ENCODE measurements around the gene ZCCHC9.
"Not testable (repeated sequence)": the region's sequence is repeated elsewhere in the genome, so short reads cannot be mapped to it uniquely, and the experiment has no call there.

ZCCHC9 gene, protein sequence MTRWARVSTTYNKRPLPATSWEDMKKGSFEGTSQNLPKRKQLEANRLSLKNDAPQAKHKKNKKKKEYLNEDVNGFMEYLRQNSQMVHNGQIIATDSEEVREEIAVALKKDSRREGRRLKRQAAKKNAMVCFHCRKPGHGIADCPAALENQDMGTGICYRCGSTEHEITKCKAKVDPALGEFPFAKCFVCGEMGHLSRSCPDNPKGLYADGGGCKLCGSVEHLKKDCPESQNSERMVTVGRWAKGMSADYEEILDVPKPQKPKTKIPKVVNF

DNA sequence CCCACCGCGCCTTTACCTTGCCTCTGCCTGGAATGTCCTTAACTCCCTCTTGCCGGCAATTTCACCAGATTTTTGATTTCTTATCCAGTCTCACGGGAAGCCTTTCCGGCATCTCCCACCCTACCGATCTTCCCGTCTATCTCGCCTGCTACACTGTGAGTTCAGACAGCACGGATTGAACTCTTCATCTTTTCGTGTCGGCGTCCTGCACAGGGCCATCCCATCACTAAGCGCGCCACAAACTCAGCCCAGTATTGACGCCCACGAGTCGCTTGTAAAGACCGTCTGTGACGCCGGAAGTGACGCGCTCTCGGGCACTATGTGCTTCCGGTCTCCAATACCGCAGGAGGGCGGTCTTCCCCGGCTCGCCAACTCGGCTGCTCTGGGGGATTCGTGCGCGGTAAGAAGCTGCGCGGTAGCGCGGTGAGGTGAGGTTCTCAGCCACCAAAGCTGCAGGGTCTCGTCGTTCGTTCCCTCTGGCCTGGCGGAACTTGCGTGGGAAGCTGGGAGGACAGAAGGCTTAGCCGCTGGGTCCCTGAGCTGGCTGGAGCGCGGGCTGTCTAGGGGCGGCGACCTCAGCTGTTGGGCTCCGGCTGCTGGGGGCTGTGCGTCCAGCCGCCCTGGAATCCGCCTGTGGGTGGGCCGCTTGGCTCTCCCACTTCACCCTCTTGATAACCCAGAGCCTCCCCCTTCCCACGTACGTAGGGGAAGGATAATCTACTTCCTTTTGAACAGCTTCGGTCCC, at the start of gene ZCCHC9:
TSS of gene ZCCHC9 (plus strand) at position 317 of the 745 bp plus-strand sequence. CDS start 3,171 bp downstream, outside the sequence.
- peak; percentile 97 for DNase-seq

DNA sequence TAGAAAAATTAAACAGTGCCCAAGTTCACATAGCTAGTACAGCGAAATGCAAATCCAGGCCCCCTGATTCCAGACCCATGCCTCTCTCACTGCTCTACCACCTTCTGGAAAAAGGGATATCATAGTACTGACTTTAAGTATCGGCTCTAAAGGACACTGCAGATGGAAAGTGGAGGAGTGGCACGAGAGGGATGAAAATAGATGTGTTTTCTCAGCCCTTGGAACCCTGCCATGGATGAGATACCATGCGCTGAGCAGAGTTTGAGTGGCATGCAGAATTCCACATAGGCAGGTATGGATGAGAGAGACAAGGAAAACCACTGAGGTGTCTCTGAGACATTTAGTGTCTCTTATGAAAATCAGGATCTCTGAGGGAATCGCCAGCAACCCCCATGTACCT, 49.5 kb upstream of the ZCCHC9 start:
- DNase-seq, result no peak

DNA sequence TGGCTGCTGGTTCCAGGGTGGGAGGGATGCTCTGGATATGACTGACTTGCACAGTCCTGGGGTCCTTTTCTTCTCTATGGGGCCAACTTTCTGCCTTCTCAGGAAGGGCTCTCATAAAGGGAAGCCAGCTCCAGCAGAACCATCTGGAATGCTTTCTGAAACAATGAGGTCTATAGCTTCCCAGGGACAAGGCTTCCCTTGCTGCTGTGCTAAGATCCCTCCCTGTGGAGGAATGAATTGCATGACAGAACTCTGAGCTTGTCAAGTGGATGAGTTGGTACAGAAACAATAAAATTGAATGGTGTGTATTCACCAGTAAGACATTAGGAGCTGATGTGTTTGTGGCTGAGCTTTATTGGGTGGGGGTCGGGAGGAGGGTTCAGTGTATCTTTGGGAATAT, 48.5 kb upstream of the ZCCHC9 start:
- DNase-seq, result no peak

DNA sequence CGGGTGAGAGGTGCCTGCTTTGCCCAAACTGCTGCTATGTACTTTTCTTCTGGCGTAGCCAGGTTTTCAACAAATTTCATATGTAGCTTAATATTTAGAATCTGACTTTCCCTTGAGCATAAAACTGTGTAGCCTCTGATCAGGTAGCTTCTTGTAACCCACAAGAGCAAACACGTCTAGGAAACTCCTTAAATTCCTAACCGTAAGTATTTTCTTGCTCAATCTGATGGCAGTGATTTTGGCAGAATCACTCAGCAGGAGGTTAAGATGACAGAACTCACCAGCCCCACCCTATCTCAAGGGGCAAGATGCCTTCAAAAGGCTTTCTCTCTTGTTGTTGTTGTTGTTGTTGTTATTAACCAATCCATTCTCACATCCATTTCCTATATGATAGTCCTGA, 47.5 kb upstream of the ZCCHC9 start:
- no peak for DNase-seq

DNA sequence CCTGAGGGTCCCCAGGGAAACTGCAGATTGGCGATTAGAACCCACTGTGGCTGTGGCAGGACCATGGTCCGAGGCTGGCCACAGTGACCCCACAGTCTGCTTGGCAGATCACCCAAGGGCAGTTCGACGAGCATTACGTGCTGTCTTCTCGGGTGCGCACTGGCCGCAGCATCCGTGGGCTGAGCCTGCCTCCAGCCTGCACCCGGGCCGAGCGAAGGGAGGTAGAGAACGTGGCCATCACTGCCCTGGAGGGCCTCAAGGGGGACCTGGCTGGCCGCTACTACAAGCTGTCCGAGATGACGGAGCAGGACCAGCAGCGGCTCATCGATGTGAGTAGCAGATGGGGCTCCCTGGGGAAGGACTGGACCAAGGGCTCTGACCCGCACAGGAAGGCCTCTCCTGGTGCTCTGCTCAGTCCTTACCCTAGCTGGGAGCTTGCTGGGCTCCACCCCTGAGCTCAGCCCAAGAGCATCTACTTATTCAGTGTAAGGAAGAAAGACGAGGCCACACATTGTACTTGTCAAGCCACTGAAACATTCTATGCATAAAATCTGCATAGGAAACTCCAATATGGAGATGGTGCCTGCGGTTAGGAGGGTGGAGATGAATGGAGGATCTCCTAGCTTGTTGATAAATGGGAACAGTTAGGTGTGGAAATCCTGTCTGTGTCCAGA, 46.4 kb upstream of the ZCCHC9 start:
- DNase-seq, result no peak

DNA sequence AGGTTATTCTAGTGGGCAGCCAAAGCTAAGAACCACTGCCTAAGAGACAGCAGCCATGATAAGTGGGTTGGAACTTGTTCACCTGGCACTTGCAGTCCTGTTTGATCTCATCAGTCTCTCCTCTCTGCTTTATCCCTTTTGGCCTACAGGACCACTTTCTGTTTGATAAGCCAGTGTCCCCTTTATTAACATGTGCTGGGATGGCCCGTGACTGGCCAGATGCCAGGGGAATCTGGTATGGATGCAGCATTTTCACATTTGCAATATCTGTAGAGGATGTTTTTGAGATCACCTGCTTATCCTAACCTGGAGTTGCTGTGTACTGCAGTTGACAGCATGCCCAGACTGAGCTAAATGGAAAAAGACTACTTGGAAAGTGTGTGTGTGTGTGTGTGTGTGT, 44.6 kb upstream of the ZCCHC9 start:
- no peak for DNase-seq

DNA sequence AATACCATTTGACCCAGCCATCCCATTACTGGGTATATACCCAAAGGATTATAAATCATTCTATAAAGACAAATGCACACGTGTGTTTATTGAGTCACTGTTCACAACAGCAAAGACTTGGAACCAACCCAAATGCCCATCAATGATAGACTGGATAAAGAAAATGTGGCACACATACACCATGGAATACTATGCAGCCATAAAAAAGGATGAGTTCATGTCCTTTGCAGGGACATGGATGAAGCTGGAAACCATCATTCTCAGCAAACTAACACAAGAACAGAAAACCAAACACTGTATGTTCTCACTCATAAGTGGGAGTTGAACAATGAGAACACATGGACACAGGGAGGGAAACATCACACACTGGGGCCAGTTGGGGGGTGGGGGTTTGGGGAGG, 38.6 kb upstream of the ZCCHC9 start:
- not testable (repeated sequence) for DNase-seq

DNA sequence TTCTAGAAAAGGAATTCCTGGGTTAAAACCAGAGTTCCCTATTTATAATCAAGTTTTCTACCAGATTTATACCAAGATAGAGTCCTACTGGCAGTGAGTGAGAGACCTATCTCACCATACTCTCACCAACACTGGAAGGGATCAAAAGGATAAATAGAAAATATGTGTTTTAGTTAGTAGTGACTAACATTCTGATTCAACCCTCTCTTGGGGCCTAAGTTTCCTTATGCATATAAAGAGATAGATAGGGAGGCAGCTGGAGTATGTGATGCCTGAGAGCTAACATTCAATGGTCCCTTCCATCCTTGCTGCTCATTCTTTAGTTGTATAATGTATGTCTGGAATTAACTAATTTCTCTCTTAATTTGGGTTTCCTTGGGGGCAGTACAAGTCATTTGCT, 36.3 kb upstream of the ZCCHC9 start:
- DNase-seq, result no peak

DNA sequence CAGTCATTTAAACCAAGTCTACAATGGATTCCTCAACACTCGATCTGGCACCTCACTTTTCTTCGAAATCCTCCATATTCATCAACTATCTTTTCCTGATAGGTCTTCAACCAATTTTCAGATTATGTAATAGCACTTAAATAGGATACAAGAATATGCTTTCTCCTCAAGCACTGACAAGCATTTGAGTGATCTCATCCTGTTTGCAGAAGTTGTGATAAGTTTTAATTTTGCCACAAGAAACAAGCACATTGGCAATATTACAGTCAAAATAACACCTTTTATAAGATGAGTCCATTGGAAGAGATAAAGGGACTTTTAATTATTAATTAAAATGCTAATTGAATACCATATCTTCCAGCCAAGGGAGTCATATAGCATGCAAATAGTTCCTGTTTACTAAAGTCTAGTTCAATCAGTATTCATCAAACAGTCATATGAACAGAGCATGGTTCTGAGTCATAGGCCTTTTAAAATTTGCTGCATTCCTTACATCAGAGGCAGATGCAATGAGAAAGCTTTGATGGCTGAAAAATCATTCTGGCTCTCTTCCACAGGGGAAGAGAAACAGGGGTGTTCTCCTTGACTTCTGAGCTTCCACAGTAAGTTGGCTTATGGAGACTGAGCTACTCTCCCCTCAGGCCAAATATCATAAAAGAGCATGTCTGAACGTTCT, 32.7 kb upstream of the ZCCHC9 start:
- DNase-seq, result no peak

DNA sequence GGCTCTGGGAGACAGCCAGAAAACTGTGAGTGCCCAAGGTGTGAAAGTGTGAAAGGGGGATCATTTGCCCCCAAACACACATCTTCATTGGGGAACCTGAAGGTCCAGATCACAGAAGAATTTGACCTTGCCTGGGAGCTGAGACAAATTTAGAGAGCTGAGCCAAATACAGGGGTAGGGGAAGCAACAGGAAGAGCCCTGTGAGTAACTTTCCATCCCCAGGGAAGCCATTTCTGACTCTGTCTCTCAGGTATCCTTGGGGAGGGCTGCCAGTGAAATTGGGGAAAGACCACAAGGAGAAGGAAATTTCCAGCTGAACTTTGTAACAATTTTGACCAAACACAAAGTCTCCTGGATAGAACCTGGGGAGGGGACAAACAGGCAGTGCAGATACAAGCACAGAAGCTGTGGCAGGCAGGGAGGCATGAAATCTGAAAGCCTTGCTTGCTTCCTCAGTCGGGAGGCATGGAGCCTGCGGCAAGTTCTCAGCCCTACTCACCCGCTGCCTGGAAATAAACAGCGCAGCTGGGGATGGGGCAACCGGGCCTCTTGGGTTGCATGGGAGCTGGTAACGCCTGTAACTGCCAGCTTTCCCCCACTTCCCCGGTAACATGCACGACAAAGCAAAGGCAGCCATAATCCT, 31.5 kb upstream of the ZCCHC9 start:
- no peak for DNase-seq

DNA sequence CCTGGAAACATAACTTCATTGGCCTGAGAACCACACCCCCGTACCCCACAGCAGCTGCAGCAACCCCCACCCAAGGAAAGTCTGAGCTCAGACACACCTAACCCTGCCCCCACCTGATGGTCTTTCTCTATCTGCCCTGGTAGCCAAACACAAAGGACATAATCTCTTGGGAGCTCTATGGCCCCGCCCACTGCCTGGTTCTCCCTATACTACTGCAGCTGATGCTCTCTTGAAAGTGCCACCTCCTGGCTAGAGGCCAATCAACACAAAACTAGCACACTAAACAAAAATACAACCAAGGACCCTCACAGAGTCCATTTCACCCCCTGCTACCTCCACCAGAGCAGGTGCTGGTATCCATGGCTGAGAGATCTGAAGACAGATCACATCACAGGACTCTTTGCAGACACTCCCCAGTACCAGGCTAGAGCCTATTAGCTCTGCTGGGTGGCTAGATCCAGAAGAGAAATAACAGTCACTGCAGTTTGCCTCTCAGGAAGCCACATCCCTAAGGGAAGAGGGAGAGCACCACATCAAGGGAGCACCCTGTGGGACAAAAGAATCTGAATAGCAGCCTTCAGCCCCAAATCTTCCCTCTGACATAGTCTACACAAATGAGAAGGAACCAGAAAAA, 30.9 kb upstream of the ZCCHC9 start:
- not testable (repeated sequence) for DNase-seq

DNA sequence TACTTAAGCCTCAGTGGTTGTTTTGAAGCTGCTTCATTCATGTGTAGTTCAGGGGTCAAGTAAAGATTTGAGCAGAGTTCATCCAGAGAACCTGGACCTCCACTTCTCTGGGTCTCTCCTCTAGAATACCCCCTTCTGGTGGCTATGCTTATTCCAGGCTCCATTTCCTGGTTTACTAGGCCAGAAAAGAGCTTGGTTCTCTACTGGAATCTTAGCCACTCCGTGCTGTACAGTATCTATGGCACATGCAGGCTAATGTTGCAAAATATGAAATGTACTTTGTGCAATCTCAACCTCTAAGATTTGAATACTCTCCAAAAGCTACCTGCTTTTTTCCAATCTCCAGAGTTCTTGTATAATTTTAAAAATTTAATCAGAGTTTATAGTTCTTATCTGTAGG, 17.4 kb upstream of the ZCCHC9 start:
- no peak for DNase-seq

DNA sequence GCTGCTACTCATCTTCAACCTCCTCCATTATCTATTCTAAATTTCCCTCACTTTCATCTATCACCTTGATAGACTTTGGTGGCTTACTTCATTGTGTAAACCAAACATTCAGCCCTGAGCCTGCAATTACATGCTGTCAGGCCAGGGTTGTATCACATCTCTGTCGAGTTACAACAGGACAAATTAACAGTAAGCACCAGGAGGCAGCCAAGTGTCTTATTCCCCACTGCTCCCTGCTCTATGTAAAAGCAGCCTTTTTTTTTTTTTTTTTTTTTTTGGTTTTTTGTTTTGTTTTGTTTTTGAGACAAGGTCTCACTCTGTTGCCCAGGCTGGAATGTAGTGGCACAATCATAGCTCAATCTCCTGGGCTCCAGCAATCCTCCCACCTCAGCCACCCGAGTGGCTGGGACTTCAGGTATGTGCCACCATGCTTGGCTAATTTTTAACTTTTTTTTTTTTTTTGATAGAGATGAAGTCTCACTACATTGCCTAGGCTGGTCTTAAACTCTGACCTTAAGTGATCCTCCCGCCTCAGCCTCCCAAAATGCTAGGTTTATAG, 15.2 kb upstream of the ZCCHC9 start:
- no peak for DNase-seq

DNA sequence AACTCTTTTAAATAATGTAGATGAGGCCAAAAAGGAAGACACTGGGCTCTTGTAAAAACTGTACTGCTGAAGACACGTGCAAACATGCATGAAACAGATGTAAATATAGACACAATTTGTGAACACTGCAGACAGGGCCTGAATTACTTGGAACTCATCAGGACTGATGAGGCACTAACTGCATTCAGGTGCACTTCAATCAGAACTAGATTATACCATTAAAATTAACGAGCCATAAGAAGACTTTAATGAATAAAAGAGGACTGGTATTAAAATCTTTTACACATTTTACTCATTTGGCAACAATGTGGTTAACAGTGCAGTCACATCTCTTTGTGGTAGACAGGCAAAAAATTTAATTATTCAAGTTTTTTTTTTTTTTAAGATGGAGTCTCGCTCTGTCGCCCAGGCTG, 13.4 kb upstream of the ZCCHC9 start:
- no peak for DNase-seq

DNA sequence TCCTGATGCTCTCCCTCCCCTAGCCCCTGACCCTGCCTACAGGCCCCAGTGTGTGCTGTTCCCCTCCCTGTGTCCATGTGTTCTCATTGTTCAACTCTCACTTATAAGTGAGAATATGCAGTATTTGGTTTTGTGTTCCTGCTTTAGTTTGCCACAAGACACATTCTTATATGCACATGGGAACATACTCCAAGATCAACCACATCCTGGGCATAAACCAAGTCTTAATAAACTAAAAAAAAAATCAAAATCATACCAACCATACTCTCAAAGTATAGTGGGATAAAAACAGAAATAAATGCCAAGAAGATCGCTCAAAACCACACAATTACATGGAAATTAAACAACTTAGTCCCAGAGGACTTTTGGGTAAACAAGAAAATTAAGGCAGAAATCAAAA, 11.2 kb upstream of the ZCCHC9 start:
- DNase-seq, result no peak

DNA sequence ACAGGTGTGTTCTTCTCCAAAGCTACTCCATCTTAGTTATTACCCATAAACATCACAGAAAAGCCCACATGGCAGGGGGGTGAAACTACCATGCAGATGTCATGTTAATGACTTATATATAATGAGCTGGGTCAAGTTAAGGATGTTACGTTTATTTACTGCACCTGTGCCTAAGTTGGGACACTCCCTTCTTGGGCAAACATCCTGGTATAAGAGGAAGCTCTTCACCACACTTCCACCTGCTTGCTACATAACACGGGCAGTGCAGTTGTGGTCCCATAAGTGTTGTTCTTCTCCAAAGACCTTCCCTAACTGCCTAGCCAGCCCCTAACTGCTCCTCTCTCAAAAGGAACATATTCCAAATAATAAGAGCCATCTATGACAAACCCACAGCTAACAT, 9.3 kb upstream of the ZCCHC9 start:
- no peak for DNase-seq

DNA sequence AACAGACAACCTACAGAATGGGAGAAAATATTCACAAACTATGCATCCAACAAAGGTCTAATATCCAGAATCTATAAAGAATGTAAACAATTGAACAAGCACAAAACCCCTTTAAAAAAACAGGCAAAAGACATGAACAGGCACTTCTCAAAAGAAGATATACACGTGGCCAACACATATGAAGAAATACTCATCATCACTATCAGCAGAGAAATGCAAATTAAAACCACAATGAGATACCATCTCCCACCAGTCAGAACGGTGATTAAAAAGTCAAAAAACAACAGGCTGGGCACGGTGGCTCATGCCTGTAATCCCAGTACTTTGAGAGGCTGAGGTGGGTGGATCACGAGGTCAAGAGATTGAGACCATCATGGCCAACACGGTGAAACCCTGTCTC, 7.4 kb upstream of the ZCCHC9 start:
- not testable (repeated sequence) for DNase-seq

DNA sequence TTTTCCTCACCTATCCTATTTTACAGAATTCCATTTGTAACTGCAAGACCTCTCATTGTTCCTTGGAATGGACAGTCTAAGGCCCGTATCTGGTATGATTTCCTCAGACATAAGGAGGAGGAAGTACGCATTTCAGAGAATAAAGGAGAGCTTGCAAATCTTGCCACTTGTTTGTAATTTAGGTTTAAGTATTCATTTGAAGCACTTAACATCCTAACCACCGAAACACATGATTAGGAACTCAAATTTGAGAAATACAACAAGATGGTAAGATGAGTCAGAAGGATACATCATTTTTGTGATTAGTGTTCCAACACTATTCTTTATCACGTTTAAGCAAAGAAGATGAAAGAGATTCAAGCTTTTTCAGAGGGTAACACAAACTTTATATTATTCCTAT, 3.9 kb upstream of the ZCCHC9 start:
- no peak for DNase-seq

DNA sequence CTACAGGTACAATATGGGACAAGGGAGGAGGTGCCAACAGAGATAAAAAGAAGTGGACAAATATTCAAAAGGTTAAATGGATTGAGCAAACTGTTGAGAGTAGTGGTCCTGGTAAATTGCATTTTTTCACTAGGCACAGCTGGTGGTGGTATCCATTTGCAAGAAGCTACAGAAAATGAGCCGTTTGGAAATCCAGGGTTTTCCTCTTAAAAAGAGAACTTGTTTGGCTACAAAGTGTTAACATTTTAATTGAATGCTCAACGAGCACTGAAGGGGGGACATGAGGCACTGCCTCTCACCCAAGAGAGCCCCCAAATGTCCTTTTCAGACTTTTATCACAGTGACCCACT, 491 bp upstream of the ZCCHC9 start:
- no peak for DNase-seq

DNA sequence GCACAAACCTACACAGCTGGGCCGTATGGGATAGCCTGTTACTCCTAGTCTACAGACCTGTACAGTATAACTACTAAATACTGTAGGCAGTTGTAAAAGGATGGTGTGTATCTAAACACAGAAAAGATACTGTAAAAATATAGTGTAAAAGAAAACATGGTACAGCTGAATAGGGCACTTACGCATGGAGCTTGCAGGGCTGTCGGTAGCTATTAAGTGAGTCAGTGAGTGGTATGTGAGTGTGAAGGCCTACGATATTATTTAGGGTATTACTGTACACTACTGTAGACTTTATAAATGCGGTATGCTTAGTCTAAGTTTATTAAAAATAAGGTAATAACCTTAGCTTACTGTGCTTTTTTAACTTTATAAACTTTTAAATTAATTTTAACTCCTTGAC, 1.2 kb downstream of the ZCCHC9 start:
- no peak for DNase-seq

DNA sequence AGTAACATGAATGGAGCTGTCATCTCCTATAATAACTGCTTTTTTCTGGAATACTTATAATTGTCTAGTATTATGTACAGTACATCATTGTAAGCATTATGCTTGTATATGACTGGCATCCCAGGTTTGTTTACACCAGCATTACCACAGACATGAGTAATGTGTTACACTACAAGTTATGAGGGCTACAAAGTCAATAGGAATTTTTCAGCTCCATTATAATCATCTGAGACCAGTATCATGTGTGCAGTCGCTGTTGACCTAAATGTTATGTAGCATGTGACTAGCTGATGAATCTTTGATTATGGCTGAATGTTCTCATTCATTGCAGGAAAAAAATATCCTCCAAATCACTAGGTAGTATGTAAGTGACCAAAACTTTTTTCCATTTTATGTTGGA, 2.2 kb downstream of the ZCCHC9 start:
- DNase-seq, result no peak

DNA sequence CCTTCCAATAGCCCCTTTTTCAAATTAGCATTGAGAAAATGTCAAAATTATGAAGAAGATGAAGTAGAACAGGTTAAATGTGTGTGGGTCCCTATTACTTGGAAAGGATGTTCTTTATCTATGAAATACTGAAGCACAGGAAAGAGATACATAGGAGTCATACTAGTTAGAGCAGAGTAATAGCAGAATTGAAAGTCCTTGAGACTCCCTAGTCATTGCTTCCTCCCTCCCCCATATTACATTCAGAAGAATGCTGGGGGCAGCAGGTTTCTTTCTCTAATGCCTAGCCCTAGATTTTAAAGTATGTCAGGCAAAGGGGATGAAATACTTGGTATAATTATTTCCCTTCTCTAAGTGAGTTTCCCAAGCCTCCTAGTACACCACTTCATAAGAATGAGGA, 4.4 kb downstream of the ZCCHC9 start:
- DNase-seq, result no peak

All from retina (tissue), 1 donor.